ENCODE results near the gene ZCRB1.

- TF ChIP-seq SUZ12 (IDR thresholded peaks at IDR 0.05; ENCODE audit: extremely low read depth, insufficient read depth, insufficient read length), result no peak
- no peak for TF ChIP-seq ZNF274 (IDR thresholded peaks at IDR 0.05; ENCODE audit: low read depth, low read length)
- no peak for TF ChIP-seq YY1 (IDR thresholded peaks at IDR 0.05; ENCODE audit: insufficient read depth, insufficient read length)
These were observed 52.2 kb downstream of the ZCRB1 start for GRCh38 chr12:42273706-42274105.

All from NT2/D1 (cell line).